ENCODE measurements around the gene NPPB.

NPPB gene

DNA sequence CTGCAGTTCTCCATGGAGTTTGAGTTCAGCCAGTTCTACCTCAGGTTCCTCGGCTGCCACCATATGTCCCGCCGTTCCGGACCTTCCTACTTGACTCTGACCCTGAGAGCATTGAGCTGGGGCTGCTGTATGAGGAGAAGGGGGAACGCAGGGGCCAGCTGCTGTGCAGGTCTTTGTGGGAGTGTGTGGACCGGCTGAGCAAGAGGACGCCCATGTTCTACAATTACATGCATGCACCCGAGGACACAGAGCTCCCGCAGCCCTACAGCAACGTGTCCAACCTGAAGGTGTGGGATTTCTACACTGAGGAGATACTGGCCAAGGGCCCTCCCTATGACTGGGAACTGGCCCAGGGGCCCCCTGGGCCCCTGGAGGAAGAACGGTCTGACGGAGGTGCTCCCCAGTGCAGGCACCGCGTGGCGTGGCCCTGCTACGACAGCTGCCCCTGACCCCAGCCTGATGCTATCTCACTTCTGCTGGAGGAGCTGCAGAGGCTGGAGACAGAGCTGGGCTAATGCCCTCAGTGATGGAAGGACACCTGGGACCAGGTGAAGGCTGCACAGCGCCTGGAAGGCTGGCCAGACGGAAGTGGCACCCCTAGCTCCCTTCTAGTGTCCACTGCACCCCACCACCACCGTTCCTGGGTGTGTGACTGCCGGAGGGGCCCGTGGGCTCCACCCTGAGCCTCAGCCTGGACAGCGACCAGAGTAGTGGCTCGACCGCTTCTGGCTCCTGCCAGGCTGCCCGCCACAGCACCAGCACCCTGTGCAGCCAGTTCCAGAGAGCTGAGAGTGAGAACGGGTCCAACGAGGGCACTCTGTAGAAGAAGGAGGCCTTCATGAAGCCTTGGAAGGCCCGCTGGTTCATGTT lies 20.8 kb upstream of the NPPB start:
- H3K4me3 ChIP-seq (replicated peaks; ENCODE audit: low read depth, low read length): no peak overlapping the region
- no peaks in the 10 kb centered on the region; the same call in 1 of the 2 replicates for H3K27me3 ChIP-seq (replicated peaks; ENCODE audit: control insufficient read depth, insufficient read depth, low read length)
- no peaks in the 10 kb centered on the region for H3K36me3 ChIP-seq (ENCODE audit: control insufficient read depth, insufficient read depth, low read length)
- TF ChIP-seq, protein P1, sequence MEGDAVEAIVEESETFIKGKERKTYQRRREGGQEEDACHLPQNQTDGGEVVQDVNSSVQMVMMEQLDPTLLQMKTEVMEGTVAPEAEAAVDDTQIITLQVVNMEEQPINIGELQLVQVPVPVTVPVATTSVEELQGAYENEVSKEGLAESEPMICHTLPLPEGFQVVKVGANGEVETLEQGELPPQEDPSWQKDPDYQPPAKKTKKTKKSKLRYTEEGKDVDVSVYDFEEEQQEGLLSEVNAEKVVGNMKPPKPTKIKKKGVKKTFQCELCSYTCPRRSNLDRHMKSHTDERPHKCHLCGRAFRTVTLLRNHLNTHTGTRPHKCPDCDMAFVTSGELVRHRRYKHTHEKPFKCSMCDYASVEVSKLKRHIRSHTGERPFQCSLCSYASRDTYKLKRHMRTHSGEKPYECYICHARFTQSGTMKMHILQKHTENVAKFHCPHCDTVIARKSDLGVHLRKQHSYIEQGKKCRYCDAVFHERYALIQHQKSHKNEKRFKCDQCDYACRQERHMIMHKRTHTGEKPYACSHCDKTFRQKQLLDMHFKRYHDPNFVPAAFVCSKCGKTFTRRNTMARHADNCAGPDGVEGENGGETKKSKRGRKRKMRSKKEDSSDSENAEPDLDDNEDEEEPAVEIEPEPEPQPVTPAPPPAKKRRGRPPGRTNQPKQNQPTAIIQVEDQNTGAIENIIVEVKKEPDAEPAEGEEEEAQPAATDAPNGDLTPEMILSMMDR (IDR thresholded peaks at IDR 0.05; ENCODE audit: insufficient read depth, low read length, poor library complexity, severe bottlenecking): no peak
- no peak for DNase-seq (ENCODE audit: extremely low read depth, insufficient read length)

DNA sequence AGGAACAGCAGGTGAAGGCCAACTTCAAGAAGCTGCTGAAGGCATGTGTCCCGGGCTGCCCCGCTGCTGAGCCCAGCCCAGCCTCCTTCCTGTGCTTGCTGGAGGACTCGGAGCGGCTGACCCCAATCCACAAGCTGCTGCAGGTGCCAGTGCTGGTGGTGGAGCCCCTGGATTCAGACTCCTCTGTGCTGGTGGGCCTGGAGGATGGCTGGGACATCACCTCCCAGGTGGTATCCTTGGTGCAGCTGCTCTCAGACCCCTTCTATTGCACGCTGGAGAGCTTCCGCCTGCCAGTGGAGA lies 20.1 kb upstream of the NPPB start:
- Histone ChIP-seq H3K36me3 (ENCODE audit: control insufficient read depth, insufficient read depth, low read length) (no peaks in the 10 kb centered on the region), H3K27me3 (replicated peaks; ENCODE audit: control insufficient read depth, insufficient read depth, low read length) (no peaks in the 10 kb centered on the region; the same call in 1 of the 2 replicates), H3K4me3 (replicated peaks; ENCODE audit: low read depth, low read length) (no peak overlapping the region)
- DNase-seq (ENCODE audit: extremely low read depth, insufficient read length): no peak
- TF ChIP-seq, protein P1 (IDR thresholded peaks at IDR 0.05; ENCODE audit: insufficient read depth, low read length, poor library complexity, severe bottlenecking): no peak

DNA sequence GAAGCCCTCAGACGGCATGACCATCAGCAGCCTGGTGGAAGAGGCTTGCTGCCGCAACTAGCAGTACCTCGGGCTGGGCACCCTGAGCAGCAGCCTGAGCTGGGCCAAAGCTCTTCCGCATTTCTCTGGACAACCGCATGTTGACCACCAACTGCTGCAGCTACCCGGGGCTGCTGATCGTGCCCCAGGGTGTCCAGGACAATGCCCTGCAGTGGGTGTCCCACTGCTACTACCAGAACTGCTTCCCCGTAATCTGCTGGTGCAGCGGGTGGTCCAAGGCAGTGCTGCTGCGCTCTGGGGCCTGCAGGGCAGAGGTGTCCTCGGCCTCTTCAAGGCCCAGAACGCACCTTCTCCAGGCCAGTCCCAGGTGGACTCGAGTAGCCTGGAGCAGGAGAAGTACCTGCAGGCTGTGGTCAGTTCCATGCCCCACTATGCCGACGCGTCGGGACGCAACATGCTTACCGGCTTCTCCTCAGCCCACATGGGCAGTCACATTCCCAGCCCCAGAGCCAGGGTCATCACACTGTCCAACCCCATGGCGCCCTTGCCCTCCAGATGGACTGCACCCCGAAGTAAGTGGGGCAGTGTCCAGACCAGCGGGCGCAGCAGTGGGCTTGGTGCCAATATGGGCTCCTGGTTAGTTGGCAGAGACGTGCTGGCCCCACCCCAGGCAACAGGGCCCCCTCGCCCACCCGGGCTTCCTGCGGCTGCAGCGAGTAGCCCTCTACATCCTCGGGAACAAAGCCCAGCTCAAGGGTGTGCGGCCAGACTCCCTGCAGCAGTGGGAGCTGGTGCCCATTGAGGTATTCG lies 19.5 kb upstream of the NPPB start:
- Histone ChIP-seq H3K4me3 (replicated peaks; ENCODE audit: low read depth, low read length) (no peak overlapping the region), H3K27me3 (replicated peaks; ENCODE audit: control insufficient read depth, insufficient read depth, low read length) (no peaks in the 10 kb centered on the region; the same call in 1 of the 2 replicates), H3K36me3 (ENCODE audit: control insufficient read depth, insufficient read depth, low read length) (no peaks in the 10 kb centered on the region)
- TF ChIP-seq, protein P1 (IDR thresholded peaks at IDR 0.05; ENCODE audit: insufficient read depth, low read length, poor library complexity, severe bottlenecking): no peak
- DNase-seq (ENCODE audit: extremely low read depth, insufficient read length): no peak

DNA sequence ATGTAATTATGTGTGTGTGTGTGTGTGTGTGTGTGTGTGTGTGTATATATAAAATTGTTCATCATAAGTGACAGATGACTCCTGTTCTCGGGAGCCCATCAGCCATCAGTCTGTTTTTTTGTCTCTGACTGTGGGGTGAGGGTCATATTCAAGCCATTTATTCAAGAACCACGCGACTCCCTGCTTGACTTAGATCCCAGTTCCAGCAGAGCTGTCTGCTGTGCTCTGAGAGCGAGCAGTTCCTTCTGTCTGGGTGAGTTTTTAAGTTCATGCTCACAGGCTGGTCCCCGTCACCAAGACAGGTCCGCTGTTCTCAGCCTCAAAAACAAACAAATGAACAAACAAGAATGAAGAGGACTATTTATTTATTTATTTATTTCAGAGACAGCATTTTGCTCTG lies 18.3 kb upstream of the NPPB start:
- Histone ChIP-seq H3K36me3 (ENCODE audit: control insufficient read depth, insufficient read depth, low read length) (no peaks in the 10 kb centered on the region), H3K4me3 (replicated peaks; ENCODE audit: low read depth, low read length) (no peak overlapping the region), H3K27me3 (replicated peaks; ENCODE audit: control insufficient read depth, insufficient read depth, low read length) (no peaks in the 10 kb centered on the region; the same call in 1 of the 2 replicates)
- TF ChIP-seq, protein P1 (IDR thresholded peaks at IDR 0.05; ENCODE audit: insufficient read depth, low read length, poor library complexity, severe bottlenecking): no peak
- no peak for DNase-seq (ENCODE audit: extremely low read depth, insufficient read length)

DNA sequence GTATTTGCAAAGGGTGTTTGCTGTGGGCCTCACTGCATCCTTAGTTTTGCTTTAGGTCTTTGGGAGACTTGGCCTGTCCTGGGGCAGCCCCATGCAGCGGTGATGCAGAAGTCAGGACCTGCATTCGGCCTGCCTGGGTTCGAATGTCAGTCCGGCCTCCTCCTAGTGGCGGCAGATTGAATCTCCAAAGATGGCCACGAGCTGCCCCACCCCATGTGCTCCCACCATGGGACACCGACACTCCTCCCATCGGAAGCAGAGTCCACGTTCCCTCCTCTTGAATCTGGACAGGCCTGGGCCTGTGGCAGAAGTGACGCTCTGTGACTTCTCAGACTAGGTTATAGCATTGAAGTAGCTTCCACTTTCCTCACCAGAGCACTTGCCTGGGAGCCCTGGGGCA lies 16.3 kb upstream of the NPPB start:
- H3K27me3 ChIP-seq (replicated peaks; ENCODE audit: control insufficient read depth, insufficient read depth, low read length): no peaks in the 10 kb centered on the region
- TF ChIP-seq, protein P1 (IDR thresholded peaks at IDR 0.05; ENCODE audit: insufficient read depth, low read length, poor library complexity, severe bottlenecking): peak; percentile 2
- DNase-seq (ENCODE audit: extremely low read depth, insufficient read length): no peak
- H3K4me3 ChIP-seq (replicated peaks; ENCODE audit: low read depth, low read length): no peak overlapping the region
- no peaks in the 10 kb centered on the region for H3K36me3 ChIP-seq (ENCODE audit: control insufficient read depth, insufficient read depth, low read length)
